GM20000 (cell line): ENCODE results near the gene NUP93.
A peak's percentile ranks its signal among the peaks of the same experiment; 100 is the strongest.

ENCODE experiments used
- DNase-seq: peaks from one replicate; pipeline ENCODE4 v3.0.0; 2012; ENCODE audit warnings: low spot score
- TF ChIP-seq, protein P1 (sequence below): IDR thresholded peaks from 2 replicates; pipeline ENCODE4 v1.5.1; 2012; ENCODE audit warnings: mild to moderate bottlenecking, control low read depth; ENCODE audit errors: extremely low read depth, missing control alignments

NUP93 gene

DNA sequence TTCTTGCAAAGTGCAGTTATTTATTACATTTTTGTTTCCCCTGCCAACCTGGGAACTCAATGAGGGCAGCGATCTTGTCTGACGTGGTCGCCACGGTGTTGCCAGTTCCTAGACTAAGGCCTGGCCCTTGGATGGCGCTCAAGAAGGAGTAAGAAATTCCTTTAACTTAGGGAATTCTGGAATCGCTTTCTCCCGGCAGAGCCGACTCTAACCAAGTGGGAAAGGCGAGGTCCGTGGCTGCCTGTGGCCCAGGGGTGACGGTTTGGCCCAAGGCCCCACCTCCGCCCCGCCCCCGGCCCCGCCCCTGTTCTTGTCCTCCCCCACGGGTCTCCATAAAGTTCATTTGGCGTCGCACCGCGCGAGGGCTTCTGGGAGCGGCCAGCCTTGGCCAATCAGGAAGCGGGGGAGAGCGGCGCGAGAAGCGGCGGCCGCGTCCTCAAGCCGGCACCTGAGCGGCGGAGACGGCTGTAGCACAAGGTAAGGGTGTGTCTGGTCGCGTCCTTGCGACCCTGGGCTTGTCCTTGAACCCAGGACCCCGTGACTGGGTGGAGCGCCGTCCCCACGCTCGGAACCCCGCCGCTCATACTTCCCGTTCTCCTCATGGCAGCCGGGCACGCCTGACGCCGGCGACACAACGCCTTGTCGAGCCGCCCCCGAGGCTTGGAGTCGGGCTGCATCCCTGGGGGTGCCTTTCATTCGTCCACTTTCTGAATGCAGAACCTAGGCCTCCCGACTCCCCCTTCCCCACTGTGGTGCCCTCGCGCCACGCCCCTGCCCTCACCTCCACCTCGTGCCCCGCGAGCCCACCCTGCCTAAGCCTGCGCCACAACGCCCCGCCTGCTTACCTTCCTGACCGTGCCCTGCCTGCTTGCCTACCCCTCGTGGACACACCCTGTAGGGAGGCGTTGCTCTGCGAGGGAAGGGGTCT is at the start of gene NUP93:
Gene NUP93, plus strand, starts transcription at position 395 of the 928 bp plus-strand sequence. CDS start 18,119 bp downstream, outside the sequence.
- peak; percentile 94 for DNase-seq
- TF ChIP-seq, protein P1, sequence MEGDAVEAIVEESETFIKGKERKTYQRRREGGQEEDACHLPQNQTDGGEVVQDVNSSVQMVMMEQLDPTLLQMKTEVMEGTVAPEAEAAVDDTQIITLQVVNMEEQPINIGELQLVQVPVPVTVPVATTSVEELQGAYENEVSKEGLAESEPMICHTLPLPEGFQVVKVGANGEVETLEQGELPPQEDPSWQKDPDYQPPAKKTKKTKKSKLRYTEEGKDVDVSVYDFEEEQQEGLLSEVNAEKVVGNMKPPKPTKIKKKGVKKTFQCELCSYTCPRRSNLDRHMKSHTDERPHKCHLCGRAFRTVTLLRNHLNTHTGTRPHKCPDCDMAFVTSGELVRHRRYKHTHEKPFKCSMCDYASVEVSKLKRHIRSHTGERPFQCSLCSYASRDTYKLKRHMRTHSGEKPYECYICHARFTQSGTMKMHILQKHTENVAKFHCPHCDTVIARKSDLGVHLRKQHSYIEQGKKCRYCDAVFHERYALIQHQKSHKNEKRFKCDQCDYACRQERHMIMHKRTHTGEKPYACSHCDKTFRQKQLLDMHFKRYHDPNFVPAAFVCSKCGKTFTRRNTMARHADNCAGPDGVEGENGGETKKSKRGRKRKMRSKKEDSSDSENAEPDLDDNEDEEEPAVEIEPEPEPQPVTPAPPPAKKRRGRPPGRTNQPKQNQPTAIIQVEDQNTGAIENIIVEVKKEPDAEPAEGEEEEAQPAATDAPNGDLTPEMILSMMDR = no peak

DNA sequence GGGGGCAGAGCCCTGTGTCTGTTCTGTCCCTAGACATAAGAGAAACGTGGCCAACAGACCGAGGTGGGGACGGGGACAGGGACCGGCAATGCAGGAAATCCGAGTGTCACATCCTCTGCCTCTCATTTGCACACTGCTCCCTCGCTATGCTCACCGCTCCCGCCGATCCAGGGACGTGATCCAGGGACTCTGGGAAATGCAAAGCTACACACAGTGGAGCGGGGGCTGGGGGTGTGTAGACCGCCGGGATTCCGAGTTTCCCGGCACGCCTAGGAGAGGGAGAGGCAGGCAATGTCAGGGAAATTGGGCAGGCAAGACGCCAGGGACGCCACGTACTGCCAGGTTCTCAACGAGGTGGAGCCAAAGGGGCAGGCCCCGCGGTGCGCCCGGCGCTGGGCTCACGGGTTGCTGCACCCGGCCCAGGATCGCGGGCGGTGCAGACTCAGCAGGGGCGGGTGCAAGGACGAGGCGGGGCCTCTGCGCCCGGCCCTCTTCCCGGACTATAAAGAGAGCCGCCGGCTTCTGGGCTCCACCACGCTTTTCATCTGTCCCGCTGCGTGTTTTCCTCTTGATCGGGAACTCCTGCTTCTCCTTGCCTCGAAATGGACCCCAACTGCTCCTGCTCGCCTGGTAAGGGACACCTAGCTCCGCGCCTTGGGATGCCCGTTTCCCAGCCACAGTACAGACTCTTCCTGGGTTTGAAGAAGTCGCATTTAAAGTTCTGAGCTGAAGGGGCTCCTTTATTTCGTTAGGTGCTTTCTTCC is 47.8 kb upstream of the NUP93 start, which contains the start of gene MT1X:
Gene MT1X, plus strand, starts transcription at position 532 of the 764 bp plus-strand sequence. Its CDS starts 71 bp downstream, at position 603.
- TF ChIP-seq, protein P1 = no peak
- DNase-seq = peak; percentile 88

DNA sequence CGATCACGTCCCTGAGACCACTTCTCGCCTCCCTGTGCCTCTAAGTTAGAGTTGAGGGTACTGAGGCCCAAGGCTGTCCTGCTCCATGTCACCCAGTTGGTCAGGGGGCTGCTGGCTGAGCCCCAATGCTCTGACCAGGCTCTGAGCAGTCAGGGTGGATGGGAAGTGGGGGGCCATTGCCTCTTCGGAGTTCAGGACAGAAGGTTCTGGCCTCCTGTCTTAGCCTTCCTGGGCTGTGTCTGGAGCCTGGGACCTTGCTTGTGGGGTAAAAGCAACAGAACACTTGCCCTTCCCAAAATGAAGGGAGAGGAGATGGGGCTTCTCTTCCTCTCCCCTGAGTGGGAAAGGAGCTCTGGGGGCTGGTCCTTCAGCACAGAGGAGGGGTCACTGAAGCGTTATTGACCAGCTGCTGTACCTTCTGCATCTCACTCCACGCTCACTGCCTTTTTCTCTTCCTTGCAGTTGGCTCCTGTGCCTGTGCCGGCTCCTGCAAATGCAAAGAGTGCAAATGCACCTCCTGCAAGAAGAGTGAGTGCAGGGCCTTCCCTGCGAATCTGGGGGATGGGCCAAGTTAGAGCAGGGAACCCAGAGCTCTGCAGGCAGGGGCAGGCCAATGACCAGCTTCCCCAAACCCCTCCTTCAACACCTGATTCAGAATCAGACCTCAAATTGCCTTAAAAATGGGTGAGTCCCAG is 47.1 kb upstream of the NUP93 start:
- TF ChIP-seq, protein P1 = no peak
- DNase-seq = no peak

DNA sequence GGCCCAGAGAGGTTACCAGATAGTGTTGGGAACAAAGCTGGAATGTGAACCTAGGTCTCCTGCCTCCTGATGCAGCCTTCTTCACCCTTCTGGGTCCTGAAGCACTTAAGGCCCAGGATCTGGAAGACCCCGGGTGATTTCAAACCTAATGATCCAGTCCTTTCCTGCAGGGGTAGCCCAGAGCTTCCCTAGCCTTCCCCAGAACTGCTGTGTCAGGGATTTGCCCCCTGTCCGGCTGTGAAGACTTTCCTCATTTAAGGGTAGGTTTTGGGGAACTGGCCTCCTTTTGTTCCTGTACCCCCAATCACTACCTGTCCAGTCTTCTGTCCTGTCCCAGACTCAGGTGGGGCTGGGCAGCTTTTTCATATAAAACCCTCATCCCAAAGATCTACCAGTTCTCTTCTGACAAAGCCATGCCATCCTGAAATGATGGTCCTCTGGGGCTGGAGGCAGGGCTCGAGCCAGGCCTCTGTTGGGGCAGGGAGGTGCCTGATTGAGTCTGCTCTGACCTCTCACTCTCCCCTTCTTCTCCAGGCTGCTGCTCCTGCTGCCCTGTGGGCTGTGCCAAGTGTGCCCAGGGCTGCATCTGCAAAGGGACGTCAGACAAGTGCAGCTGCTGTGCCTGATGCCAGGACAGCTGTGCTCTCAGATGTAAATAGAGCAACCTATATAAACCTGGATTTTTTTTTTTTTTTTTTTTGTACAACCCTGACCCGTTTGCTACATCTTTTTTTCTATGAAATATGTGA is 46.3 kb upstream of the NUP93 start:
- TF ChIP-seq, protein P1 = no peak
- no peak for DNase-seq

DNA sequence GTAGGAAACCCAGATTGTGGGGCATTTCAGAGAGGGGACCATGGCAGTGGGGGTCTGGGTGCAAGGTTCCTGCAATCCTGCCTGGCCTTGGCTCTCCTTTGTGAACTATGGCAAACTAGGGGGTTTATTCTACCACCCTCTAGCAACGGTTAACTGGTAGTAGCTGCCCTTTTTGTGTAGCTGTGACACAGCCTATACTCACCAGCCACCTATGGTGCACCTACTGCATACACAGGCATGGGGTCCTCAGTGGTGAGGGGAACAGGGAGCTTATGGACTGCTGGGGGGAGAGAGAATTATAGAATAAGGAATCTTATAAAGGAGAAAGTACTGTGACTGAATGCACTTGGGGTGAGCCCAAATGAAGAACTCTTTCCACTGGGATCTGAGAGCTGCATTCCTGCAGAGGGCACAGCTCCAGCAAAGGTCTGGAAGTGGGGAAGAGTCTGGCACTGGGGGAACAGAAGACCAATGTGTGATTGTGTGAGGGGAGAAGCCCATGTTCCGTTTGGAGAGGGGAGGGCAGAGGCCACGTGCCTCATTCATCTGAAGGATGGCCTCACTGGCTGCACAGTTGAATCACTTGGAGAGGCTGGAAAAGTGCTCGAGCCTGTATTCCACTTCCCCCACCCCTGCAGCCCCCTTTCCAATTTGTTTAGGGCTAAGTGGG is 45.5 kb upstream of the NUP93 start:
- no peak for DNase-seq
- TF ChIP-seq, protein P1 = no peak

DNA sequence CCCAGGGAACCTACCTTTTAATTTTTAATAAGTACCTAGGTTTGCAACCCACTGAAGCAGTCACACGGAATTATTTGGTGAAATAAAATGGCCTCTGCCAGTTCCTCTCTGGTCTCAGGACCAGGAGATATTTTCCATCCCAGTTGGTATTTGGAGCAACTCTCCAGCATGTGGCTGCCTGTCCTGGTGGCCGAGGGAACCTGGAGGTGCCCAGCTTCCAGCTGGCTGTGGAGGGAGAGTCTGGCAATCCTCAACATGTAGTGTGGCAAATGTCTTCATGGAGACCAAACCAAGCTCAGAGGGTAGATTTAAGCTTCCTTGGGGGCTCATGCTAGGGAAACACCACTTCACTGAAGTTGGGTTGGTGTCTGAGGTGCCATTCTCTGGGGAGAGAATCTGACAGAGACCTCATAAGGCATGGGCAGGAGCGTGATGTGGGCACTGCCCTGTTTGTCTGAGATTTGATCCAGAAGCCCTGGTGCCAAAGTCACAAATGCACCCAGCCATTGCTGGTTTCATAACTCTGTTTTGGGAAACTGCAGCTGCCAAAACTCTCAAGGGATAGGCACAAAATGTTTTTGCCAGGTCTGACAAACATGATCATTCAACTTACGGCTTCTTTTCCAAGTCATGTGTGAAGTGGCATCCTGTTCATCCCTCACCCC is 44.9 kb upstream of the NUP93 start:
- DNase-seq = no peak
- TF ChIP-seq, protein P1 = no peak
